Measurements from ENCODE around the gene TNN.

The TNN gene

DNA sequence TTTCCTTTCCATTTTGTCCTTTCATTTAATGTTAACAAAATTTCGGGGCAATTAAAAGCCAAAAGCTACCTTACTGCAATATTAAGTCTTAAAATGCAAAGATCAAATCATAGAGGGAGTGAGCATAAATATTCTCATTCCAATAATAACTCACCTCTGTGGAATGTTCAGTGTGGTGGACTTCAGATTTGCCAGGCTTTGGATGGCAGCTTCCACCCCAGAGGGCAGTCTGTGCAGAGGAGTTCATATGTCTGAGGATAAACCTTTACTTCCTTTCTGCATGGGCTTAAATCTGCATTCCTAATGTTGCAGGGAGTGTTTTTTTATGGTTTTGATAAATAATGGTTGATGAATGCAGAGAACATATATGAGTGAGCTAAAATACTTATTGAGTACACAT is 108.6 kb downstream of the TNN start:
- no peak for DNase-seq (ENCODE audit: low spot score)

DNA sequence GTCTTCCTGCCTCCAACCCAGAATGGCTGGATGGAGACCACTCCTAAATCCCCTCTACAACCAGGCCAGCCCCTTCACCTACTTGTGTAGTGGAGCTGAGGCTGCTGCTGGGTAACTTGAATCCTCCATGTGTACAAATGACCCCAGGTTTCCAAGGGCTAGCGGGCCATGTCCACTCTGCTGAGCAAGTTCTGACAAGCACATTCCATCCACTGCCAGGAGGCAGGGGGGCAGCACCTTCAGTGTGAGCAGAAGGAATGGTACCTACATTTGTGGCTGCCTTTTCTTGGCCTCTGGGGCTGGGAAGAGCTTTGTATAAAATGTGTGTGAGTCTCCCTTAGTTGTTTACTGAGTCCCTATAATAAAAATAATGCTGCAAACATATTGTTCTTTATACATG is 110.4 kb downstream of the TNN start:
- DNase-seq (ENCODE audit: low spot score): no peak

DNA sequence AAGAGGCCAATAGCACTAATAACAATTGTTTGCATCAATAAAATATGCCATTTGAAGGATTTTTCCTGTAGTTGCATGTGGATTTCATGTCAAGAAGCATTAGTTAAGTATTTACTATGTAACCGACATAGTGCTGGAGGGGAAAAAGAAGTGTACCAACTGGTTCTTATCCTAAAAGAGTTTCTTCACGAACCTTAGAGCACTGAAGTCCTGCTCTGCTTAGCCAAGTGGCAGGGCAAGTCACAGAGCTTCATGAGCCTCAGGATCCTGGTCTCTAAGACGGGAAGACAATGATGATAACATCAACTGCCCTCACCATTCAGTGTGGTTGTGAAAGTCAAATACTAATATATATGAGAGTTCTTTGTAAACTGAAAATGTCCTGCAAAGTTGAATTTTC is 110.8 kb downstream of the TNN start:
- DNase-seq (ENCODE audit: low spot score): no peak

DNA sequence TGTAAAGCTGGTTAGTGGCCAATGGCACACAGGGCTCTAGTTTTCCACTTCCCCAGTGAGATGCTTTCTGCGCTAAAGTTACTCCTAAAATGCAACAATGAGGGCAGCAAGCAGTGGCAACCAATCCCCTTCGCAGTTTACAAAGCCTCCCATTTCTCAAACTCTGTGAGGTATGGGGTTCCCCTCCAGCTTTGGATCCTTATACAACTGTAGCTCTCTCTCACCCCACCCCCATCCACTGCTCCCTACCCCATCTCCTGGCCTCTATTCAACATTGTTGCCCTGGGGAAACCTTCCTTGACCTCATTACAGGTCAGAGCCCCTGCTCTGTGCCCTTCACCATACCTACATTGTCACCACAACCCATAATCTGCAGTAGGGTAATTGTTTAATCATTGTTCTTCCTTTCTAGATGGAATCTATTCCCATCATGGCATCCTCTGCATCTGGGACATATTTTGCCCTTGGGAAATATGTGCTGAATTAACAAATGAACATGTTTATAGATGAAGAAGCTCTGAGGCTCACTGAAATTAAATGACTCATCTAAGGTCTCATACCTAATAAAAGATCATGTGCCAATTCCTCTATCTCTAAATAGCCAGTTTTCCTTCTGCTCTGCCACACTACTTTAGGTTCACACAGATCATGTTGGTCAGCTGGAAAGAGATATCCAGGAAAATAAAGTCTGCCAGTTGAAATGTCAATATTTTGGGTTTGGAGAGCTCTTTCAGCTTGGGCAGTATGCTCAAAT is 112.4 kb downstream of the TNN start:
- no peak for DNase-seq (ENCODE audit: low spot score)

DNA sequence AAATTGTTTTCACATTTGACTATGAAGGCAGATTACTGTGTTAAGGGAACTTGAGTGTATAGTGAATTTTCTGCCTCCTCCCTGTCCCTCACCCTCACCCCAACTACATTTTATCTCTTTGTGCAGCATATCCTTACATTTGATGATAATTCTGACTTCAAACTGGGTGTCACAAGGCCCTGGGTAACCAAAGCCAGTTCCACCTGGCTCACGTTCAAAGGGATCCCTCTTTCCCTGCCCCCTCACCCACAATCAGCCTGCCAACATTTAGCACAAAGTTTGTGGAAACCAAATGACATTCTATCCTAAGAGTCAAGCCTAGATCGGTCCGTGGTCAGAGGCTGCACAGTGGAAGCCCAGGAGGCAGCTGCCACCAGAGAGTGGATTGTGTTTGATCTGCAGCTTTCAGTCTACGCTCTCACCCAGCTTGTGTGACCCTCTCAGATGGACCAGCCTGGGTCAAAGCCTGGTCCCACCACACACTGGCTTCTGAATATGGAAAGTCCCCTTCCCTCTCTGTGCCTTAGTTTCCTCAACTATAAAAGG is 114.6 kb downstream of the TNN start:
- DNase-seq (ENCODE audit: low spot score): no peak

DNA sequence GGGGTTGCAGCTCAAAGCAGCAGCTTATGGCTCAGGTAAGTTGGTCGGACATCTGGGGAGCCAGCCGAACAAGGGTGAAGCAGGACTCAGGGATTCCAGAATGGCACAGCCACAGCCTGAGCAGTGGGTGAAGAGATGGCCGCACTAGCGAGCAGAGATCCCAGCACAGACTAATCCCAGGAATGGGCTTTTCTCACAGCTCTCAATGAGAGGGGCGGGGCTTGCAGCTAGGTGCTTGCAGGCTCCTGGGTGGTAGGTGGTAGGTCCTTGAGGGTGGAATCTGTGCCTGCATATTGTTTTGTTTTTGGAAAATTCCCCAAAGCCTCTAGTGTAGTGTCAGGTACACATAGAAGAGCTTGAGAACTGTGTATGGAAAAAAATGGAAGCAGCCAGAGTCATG is 116.0 kb downstream of the TNN start:
- no peak for DNase-seq (ENCODE audit: low spot score)

DNA sequence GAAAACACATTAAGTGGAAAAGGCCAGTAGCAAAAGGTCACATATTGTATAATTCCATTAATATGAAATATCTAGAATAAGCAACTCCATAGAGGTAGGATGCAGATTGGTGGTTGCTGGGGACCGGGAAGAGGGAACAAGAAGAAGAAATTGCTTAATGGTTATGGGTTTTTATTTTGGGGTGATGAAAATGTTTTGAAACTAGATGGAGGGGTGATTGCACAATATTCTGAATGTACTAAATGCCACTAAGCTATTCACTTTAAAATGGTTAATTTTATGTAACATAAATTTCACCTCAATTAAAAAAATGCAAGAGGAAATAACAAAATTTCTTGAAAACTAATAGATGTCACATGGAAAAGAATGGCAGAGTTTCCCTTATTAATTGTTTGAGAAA is 118.3 kb downstream of the TNN start:
- DNase-seq (ENCODE audit: low spot score): no peak

DNA sequence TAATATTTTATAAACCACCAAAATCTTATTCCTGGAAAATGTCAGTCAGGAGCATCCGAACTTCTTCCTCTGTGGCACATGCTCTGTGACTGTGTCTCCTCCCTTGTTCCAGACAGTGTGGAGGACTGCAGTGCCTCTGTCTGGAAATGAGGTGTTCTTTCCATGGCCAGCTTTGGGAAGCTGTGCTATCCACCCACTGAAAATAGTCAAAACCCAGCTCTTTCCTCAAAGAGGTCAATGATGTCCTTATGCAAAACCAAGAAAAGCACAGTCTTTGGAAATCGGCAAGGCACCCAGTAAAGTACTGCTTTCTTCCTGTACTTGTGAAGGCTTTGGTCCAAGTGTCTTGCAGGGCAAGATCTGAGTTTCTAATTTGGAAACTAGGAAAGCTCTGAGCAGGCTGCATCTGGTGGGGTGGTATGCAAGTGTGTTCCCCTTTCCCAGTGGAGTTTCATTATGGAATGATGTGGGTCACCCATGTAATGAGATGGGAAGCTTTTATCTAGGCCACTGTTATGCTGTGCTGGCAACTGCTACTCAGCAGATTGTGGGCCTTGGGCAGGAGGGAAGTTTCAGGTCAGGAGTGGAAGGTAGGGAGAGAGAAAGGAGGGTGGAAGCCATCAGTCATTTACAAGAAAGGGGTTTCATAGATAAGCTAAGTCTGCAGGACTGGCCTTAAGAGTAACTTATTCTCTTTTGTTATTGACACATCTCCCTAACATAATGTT is 119.0 kb downstream of the TNN start:
- DNase-seq (ENCODE audit: low spot score): no peak

DNA sequence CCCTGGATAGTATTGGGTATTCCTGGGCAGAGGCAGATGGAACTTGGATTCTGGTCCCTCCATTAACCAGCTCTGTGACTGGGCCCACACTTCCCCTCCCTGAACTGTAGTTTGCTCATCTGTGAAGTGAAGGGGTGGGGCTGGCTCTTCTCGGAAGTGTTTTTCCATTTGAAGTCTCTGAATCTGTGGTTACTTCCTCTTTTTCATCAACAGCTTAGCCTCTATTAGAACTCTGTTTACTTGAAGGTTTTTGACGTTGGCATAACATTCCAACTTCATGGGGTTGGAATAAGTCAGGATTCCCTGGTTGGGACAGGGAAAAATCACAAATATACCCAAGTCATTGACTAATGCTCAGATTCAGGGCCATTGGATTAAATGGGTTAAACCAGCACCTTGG is 121.3 kb downstream of the TNN start:
- DNase-seq (ENCODE audit: low spot score): no peak

DNA sequence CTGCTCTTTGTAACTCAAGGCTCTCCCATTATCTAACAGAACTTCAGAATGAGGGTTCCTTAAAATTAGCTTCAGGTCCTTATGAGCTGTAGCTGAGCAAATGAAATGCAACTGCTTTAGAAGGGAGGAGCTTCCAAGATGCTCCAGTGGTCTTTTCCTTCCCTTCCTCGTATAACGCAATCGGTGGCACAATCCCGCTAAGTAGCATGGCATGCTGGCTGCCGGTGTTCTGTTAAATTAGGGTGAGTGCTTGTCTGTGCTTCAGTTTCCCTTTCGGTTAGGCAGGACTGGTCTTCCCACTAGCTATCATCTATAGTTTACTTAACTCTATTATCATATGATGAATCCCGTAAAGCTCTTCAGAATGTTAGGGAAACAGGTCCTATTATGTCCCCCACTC is 124.0 kb downstream of the TNN start:
- DNase-seq (ENCODE audit: low spot score): no peak

DNA sequence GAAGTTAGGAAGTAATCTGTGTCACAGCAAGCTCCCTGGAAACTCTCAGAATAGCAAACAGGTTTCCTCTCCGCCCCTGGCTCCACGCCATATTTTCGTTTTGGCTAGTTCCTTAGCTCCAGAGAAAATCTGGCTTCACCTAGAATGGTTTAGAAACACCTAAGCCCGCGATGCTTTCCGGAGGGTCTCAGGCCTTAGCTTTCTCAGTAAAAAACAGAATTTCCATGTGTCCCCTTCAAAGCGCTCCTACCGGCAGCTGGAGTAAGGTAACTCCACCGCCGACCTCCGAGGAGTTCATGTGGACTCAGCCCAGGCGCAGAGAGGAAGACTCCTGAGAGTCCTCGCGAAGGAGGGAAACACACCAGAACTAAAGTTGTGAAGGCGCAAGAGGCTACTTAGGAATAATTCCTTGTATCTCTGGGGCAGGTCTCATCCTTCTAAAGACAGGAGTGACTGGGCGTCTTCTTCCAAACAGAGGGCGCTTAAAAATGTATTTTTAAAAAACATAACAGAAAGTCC is 124.5 kb downstream of the TNN start:
- DNase-seq (ENCODE audit: low spot score): no peak

DNA sequence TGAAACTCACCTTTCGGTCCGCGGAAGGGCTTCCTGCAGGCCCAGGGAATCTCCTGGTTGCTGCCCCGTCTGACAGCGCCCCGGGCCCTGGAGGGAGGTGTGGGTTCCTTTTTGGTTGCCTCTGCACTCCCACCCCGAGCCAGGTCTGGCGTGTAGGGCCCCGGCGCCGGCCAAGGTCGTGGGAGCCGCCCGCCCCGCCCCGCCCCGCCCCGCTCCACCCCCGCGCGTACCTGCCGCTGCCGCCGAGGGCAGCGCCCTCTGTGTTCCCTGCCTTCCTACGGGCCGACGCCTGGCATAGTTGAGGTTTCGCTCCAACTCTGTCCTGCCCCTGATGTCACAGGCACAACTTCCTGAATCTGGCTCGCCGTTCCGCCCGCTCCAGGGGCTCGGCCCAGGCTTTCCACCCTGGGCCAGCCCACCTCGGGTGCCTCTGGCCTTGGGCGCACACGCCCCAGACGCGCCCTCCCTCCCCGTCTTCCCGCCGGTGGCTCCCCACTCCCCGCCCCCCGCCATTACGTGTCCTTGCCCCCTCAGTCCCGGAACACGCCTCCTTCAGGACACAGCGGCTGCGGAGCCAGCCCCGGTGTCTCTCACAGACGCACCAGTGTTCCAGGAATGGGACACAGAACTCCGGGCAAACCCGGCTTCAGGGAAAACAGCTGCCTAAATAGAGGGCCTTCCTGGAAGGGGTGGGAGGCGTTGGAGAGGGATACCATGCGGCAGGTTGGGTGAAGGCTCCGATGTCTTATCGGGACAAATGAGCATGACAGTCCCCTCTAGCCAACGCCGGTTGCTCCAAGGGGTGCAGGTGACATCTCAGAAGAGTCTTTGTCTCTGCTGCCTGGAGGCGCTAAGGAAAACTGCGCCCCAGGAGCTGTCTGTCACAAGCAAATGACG is 125.2 kb downstream of the TNN start, which contains the start of gene KIAA0040:
Gene KIAA0040, minus strand, starts transcription at position 147 of the 897 bp plus-strand sequence. CDS start 31,763 bp downstream, outside the sequence.
- no peak for DNase-seq (ENCODE audit: low spot score)

DNA sequence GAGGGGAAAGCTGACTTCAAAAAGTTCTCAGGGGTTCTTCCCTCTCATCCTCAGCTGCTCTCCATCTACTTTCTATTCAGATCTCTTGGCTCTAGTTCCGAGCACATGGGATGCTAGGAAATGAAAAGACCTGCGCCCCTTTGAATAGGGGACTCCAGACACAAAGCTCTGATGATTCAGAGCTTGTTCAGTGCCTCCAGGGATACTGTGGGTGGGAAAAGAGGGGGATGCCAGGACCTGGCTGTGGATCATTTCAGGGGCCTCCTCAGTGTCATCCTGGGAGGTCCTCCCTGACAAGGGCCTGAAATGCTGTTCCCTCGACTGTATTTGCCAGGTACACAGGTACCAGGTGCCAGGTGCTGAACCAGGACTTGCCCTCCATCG is 125.9 kb downstream of the TNN start:
- no peak for DNase-seq (ENCODE audit: low spot score)

DNA sequence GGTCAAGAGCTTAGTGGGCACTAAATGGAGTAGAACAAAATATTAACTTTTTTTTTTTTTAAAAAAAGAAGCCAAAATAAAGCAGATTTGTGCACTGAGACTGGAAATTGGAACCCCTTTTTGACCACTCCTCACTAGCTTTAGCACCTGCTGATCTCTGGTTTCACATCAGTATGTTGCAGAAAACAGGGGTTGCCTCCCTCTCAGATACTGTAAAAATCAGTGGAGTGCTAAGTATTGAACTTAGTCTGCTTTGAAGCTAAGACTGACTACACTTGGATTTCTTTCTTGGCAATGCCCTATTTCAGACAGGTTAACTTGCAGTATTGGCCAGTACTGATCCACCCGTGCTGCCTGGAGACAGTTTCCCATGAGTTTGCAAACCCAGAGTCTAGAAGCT is 127.6 kb downstream of the TNN start:
- DNase-seq (ENCODE audit: low spot score): no peak

DNA sequence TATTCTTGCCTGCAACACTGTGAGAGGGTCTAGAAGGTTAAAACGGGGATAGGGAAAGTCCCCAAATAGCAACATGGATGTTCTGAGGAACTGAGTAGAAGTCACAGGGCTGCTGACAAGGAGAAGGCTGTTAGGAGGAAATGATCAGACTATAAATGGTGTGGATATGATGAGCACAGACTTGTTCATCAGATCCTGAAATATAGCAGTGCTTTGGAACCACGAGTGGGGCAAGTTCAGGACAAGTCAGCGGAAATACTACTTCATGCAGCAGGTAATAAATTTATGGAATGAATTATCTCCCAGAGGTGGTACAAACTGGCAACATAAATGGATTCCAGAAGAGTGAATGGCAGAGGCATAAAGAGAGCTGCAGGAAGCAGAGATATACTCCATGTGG is 128.2 kb downstream of the TNN start:
- no peak for DNase-seq (ENCODE audit: low spot score)

DNA sequence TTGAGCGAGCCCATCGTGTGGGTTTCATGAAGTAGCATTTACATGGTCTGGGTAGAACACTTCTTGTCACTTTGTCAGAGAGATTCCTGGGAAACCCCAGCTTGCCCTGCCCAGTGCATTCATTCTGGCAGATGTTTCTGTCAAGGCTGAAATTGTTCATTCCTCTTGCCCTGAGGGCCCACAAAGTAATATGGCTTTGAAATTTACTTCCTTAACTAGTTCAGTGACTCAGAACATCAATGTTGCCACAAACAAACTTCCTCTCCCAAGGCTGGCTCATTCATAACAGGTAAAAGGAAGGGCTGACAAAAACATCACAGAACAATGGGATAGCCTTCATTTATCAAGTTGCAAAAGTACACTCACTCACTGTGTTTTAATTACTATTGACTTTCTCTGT is 129.9 kb downstream of the TNN start:
- DNase-seq (ENCODE audit: low spot score): no peak
